Measurements from ENCODE around the gene HS2ST1. TPM values are rescaled to one million over a fixed set of nuclear protein-coding genes. Genes with fewer than 3 reads are reported as not detected.
"Not testable (repeated sequence)": the region's sequence is repeated elsewhere in the genome, so short reads cannot be mapped to it uniquely, and the experiment has no call there.

HS2ST1 gene
- 7.8 and 17.4 TPM in 2 replicates for total RNA-seq (2014; rRNA removed; shearing (Covaris generic); ENCODE audit: low replicate concordance)

DNA sequence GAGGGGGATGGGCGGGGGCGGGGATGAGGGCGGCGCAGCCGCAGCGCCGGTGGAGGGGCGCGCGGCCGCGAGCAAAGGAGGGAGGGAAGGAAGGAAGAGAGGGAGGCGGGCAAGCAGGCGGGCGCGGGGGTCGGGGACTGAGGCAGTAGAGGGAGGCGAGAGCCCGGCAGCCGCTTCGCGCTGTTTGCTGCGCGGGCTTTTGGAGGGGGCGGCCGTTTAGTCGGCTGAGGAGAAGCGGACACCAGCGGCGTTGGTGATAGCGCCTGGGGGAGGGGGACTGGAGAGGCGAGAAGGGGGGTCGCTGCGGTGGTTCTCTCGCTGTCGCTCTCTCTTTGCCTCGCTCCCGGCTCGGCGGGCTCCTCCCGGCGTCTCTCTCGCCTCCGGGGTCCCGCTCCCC, at the start of gene HS2ST1:
Gene HS2ST1 (plus strand): TSS at position 35 of the 397 bp plus-strand sequence.
- Histone ChIP-seq H3K36me3 (peaks cover 10% of the 10 kb centered on the region), H3K27me3 (no peaks in the 10 kb centered on the region), H3K9me3 (no peaks in the 10 kb centered on the region), H3K4me3 (peak within 1 kb of the TSS; percentile 81)
- DNase-seq: no peak

DNA sequence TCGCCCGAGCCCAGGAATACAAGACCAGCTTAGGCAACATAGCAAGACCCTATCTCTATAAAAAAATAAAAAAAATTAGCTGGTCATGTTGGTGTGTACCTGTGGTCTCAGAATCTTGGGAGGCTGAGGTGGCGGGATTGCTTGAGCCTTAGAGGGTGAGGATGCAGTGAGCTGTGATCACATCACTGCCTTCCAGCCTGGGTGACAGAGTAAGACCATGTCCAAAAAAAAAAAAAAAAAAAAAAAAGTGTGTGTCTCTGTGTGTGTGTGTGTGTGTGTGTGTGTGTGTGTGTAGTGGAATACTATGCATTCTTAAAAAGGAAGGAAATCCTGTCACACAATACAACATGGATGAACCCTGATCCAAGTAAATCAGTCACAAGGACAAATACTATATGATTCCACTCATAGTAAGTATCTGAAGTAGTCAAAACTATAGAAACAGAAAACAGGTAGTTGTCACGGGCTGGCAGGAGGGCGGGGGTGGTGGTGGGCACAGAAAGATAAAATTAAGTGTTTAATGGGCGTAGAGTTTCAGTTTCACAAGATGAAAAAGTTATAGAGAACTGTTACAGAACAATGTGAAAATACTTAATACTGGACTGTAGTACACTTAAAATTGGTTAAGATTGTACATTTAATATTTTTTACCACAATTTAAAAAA, 48.3 kb upstream of the HS2ST1 start:
- H3K27me3 ChIP-seq: no peaks in the 10 kb centered on the region
- peaks cover 5% of the 10 kb centered on the region; the same call in 1 of the 2 replicates for H3K36me3 ChIP-seq
- DNase-seq: no peak
- no peak overlapping the region for H3K4me3 ChIP-seq
- H3K9me3 ChIP-seq: no peaks in the 10 kb centered on the region

DNA sequence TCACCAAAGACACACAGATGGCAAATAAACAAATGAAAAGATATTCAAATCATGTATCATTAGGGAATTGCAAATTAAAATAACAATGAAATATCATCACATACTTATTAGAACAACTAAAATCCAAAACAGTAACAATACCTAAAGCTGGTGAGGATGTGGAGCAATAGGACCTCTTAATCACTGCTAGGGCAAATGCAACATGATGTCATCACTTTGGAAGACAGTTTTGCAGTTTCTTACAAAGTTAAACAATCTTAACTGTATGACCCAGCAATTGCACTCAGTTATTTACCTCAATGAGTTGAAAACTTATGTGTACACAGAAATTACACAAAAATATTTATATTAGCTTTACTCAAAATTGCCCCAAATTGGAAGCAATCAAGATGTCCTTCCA, 47.8 kb upstream of the HS2ST1 start:
- DNase-seq: no peak
- no peaks in the 10 kb centered on the region for H3K9me3 ChIP-seq
- H3K4me3 ChIP-seq: no peak overlapping the region
- no peaks in the 10 kb centered on the region for H3K27me3 ChIP-seq
- peaks cover 5% of the 10 kb centered on the region; the same call in 1 of the 2 replicates for H3K36me3 ChIP-seq

DNA sequence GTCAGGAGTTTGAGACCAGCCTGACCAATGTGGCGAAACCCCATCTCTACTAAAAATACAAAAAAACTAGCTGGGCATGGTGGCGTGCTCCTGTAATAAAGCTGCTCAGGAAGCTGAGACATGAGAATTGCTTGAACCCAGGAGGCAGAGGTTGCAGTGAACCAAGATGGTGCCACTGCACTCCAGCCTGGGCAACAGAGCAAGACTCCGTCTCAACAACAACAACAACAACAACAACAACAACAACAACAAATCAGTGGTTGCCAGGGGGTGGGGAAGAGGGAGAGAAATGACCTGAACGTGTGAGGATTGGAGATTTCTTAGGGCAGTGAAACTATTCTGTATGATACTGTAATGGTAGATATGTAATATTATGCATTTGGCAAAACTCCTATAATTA, 47.2 kb upstream of the HS2ST1 start:
- not testable (repeated sequence) for DNase-seq, H3K4me3 ChIP-seq, H3K27me3 ChIP-seq, H3K9me3 ChIP-seq, H3K36me3 ChIP-seq

DNA sequence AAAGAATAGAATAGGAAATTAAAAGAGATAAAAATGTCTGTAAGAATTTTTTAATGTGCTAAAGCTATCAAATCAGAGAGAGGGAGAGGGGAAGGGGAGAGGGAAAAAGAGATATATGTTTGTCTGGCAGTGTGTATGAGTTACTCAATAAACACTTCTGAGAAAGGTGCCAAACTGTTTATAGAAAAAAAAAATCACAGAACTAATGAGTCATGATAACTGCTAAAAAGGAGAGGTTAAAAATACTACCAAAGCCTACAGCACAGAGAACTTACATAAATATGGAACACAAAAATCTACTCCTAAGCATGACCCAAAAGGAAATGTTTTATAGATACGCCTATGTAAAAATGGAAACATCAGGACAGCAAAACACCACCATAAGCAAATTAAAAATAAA, 46.0 kb upstream of the HS2ST1 start:
- H3K4me3 ChIP-seq: no peak overlapping the region
- H3K9me3 ChIP-seq: no peaks in the 10 kb centered on the region
- H3K36me3 ChIP-seq: peaks cover 9% of the 10 kb centered on the region
- no peak for DNase-seq
- no peaks in the 10 kb centered on the region for H3K27me3 ChIP-seq

DNA sequence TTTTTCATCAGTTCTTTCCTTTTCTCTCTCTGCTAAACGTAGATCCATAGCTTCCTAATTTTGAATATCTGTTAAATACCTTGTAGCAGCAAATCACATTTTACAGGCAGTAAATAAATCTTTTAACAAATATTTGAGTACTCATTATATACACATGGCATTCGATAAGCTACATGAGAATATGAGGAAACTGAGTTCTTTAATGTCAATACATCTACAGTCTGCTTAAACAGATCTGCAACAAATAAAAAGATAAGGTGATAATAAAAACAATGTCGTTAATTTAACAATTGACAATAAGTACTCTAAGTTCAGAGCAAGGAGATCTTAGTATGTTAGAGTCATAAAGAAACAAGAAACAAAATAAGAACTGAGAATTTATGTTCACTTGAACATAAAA, 43.4 kb upstream of the HS2ST1 start:
- no peak for DNase-seq
- no peak overlapping the region for H3K4me3 ChIP-seq
- H3K9me3 ChIP-seq: no peaks in the 10 kb centered on the region
- peaks cover 14% of the 10 kb centered on the region for H3K36me3 ChIP-seq
- H3K27me3 ChIP-seq: no peaks in the 10 kb centered on the region

DNA sequence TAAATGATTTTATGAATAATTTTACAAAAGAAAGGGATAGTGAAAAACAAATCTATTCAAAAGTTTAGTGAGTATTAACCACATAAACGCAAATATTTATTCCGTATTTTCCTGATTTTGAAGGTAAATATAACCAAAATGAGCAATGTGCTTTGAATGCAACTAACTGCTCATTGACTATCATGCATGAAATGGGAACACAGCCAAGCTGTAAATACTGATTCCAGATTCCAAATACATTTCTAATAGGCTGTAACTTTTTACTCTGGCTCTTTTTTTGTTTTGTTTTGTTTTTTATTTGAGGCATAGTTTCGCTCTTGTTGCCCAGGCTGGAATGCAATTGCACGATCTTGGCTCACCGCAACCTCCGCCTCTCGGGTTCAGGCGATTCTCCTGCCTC, 42.3 kb upstream of the HS2ST1 start:
- Histone ChIP-seq H3K36me3 (peaks cover 20% of the 10 kb centered on the region), H3K9me3 (no peaks in the 10 kb centered on the region), H3K27me3 (no peaks in the 10 kb centered on the region), H3K4me3 (no peak overlapping the region)
- DNase-seq: peak; percentile 18

DNA sequence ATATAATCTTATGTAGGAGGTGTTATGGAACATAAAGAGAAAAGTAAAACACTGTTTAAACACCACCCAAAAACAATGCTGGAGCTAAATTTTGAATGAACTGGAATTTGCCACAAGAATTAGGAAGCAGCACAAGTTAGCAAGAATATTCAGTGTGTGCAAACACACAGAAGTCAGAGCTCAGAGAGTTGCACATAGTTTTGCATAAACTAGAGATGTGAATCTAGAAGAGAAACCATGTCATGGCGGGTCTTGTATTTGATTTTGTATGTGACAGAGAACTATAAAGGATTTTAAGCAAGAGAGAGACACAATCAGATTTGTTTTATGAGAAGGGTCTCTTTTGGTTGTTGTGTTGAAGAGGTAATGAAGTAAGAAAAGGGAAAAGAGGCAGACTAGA, 38.7 kb upstream of the HS2ST1 start:
- no peak for DNase-seq
- H3K4me3 ChIP-seq: no peak overlapping the region
- H3K36me3 ChIP-seq: peaks cover 38% of the 10 kb centered on the region
- H3K9me3 ChIP-seq: no peaks in the 10 kb centered on the region
- H3K27me3 ChIP-seq: no peaks in the 10 kb centered on the region

DNA sequence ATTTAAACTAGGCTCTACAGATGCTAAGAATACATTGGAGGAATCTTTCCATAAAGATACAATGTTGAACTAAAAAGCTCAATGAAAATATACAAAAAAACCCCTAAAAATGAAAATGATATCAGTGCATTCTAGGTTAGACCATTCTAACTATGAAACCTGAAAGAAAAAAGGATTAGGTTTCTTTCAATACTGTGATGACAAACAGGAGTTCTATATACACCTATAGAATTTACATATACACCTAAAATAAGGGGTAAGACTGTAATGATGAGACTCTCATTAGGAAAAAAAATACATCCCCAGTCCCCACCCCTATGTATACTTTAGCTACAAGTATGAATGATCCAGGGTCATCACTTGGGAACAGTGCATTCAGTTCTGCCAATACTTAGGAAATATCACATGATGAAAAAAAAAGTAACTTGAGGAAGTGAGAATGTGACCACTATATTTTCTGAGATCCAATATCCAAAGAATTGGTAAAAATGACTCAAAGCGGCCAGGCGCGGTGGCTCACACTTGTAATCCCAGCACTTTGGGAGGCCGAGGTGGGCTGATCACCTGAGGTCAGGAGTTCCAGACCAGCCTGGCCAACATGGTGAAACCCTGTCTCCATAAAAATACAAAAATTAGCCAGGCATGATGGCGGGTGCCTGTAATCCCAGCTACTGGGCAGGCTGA, 26.8 kb upstream of the HS2ST1 start:
- no peak for DNase-seq

DNA sequence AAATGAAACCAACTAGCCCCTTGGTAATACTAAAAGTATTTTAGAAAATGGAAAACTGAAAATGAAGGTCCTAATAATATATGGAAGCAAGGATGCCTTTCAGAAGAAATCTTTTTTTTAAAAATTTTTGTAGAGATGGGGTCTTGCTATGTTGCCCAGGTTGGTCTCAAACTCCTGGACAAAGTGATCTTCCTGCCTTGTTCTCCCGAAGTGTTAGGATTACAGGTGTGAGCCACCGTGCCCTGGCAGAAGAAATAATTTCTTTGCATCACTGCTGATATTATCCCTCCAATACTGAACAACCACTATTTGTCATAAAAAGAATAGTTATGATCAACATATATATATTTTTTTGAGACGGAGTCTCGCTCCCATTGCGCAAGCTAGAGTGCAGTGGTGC, 26.1 kb upstream of the HS2ST1 start:
- Histone ChIP-seq H3K36me3 (peaks cover 18% of the 10 kb centered on the region), H3K27me3 (no peaks in the 10 kb centered on the region), H3K4me3 (no peak overlapping the region), H3K9me3 (no peaks in the 10 kb centered on the region)
- DNase-seq: no peak

More for the DNA sequence above, 26.8 kb upstream of the HS2ST1 start:
- H3K27me3 ChIP-seq: no peaks in the 10 kb centered on the region
- no peaks in the 10 kb centered on the region for H3K9me3 ChIP-seq
- H3K36me3 ChIP-seq: peaks cover 15% of the 10 kb centered on the region
- no peak overlapping the region for H3K4me3 ChIP-seq

DNA sequence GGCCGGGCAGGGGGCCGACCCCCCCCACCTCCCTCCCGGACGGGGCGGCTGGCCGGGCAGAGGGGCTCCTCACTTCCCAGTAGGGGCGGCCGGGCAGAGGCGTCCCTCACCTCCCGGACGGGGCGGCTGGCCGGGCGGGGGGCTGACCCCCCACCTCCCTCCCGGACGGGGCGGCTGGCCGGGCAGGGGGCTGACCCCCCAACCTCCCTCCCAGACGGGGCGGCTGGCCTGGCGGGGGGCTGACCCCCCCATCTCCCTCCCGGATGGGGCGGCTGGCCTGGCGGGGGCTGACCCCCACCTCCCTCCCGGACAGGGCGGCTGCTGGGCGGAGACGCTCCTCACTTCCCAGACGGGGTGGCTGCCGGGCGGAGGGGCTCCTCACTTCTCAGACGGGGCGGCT, 15.0 kb upstream of the HS2ST1 start:
- peaks cover 21% of the 10 kb centered on the region for H3K36me3 ChIP-seq
- not testable (repeated sequence) for DNase-seq, H3K9me3 ChIP-seq, H3K4me3 ChIP-seq, H3K27me3 ChIP-seq

DNA sequence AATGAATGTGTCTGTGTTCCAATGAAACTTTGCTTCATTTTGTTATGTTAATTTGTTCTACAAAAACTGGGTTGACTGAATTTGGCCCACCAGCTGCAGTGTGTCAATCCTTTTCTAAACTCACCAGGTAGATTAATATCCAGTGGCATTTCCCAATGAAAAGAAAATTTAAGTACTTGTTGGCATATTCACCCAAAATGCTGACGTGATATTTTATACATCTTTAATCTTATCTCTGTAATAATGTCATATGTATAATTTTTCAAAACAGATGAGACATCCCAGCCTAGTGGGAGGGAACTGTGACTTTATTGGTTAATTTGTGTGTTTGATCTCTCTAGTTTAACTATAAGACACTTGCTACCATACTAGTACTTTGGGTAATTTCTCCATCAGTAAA, 8.6 kb upstream of the HS2ST1 start:
- no peak for DNase-seq
- no peaks in the 10 kb centered on the region for H3K27me3 ChIP-seq

DNA sequence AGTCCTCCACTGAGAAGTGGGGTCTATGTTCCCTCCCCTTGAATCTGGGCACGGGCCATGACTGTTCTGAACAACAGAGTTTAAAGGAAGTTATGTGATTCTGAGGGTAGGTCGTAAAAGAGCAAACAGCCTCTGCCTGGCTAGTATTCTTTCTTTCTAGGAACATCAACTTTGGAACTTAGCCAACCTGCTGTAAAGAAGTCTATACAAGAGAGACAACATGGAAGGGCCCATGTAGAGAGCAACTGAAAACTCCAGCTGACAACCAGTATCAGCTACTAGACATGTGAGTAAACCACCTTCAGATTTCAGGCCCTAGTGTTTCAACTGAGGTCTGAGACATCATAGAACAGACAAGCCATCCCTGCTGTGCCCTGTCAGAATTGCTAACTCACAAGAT, 8.0 kb upstream of the HS2ST1 start:
- Histone ChIP-seq H3K27me3 (no peaks in the 10 kb centered on the region), H3K9me3 (no peaks in the 10 kb centered on the region), H3K36me3 (peaks cover 46% of the 10 kb centered on the region), H3K4me3 (no peak overlapping the region)
- DNase-seq: no peak

More for the DNA sequence above, 8.6 kb upstream of the HS2ST1 start:
- H3K9me3 ChIP-seq: no peaks in the 10 kb centered on the region
- no peak overlapping the region for H3K4me3 ChIP-seq
- peaks cover 52% of the 10 kb centered on the region for H3K36me3 ChIP-seq

DNA sequence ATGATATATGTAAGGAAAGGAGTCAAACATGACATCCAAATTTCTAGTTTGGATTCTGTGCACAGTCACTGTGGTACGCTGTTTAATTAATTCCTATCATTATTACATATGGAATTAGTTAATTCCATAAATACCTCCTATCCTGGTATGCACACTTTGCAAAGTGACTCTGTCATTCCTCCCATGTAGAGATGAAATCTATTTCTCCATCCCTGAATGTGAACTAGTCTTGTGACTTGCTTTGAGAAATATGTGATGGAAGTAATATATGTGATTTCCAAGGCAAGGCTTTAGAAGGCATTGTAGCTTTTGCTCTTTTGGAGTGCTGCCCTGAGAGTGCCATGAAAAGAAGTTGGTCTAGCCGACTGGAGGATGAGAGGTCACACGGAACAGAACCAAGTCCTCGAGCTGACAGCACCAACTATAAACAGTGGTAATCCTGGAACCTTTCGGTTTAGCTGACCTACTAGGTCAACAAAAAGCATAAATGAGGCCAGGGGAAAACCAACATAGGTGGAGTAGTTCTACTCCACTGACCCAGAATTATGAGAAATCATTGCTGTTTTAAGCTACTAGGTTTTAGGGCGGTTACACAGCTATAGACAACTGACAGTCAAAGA, 2.0 kb upstream of the HS2ST1 start:
- no peaks in the 10 kb centered on the region for H3K9me3 ChIP-seq
- peaks cover 24% of the 10 kb centered on the region for H3K36me3 ChIP-seq
- H3K27me3 ChIP-seq: no peaks in the 10 kb centered on the region
- DNase-seq: no peak
- peak overlapping the region; percentile 81 for H3K4me3 ChIP-seq

DNA sequence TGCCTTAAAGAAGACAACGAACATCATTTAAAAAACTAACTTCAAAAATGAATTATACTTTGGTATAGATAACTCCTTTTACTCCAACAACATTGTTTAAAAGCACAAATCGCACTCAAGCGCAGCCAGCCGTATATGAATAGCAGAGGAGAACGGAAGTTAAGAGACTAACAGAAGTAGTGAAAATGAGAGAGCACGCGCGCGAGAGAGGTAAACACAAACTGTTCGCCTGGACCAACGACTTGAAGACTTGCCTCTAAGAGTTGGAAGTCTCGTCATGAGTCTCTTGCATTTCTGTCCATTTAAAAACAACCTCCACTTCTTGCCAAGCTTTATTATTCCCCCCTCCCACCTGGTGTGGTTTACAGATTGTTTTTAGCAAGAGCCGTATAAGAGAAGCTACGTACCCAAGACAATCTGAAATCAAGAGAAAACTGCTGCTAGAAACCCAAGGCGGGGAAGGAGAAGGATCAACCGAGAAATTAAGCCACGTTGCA, 988 bp upstream of the HS2ST1 start:
- DNase-seq: peak; percentile 24

DNA sequence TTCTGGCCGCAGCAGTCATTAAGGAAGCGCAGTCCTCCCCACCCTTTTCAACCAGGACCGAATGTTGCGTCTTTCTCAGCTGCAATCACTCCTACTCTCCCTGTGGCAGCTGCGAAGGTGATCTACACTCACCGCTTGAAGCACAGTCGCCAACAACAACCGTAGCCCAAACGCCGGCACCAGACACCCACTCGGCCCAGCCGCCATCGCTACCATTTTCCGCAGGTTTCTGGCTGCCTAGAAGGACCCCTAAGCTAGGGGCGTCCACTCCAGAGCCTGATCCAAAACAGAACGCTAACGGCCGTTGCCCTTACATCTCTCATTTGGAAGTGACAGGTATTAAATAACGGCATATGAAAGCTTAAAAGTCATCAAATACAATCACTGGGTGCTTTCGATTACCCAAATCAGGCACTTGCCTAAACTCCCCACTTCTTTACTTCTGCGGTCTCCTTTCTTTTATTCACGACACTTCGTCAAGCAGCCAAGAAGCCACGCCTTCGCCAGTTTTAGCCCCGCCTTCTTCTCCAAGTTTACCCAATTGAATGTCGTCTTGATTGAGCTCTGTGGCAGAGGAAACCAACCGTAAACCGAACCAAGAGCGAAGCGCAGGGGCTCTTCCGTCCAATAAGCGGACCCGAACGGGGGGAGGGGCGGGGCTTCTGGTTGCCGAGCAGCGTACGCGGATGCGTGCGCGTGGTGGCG, 387 bp upstream of the HS2ST1 start, which contains the start of gene SELENOF:
Gene SELENOF (minus strand): TSS at position 231 of the 705 bp plus-strand sequence. CDS start 15 bp downstream, at position 216.
- Histone ChIP-seq H3K9me3 (no peaks in the 10 kb centered on the region), H3K4me3 (peak within 1 kb of the TSS; percentile 81), H3K27me3 (no peaks in the 10 kb centered on the region), H3K36me3 (peaks cover 11% of the 10 kb centered on the region)
- peak; percentile 98 for DNase-seq

More for the DNA sequence above, 988 bp upstream of the HS2ST1 start:
- Histone ChIP-seq H3K4me3 (peak overlapping the region; percentile 81), H3K27me3 (no peaks in the 10 kb centered on the region), H3K9me3 (no peaks in the 10 kb centered on the region), H3K36me3 (peaks cover 16% of the 10 kb centered on the region)
